IMR-90 (cell line): ENCODE data around the gene ZFR2. TPM values are rescaled to one million over a fixed set of nuclear protein-coding genes. Genes with fewer than 3 reads are reported as not detected.

ENCODE experiments used
- ATAC-seq: fragments of 200-7000 bp; cut with Tn5 transposase; 2 replicates; pipeline ENCODE4 v1.9.1; 2020; ENCODE audit warnings: low read depth, mild to moderate bottlenecking, moderate library complexity
- BruUV-seq: library from RNA; stranded (reverse); fragments of 400-500 nt; replicated peaks from 2 replicates; lab custom pipeline; 2021; lab: Mats Ljungman, UMichigan
- CTCF ChIA-PET: fragments of 300-600 bp; formaldehyde crosslinking; extraction: SDS; loops from one replicate; lab custom pipeline; 2021; ENCODE audit warnings: antibody characterized with exemption; lab: Yijun Ruan, JAX
- POLR2A ChIA-PET: fragments of 300-600 bp; sonication (Branson Sonifier 250); formaldehyde crosslinking; loops from one replicate; lab custom pipeline; 2022; ENCODE audit warnings: antibody characterized with exemption; ENCODE audit not compliant: unreplicated experiment; lab: Charles Lee
- DNase-seq: peaks from one replicate; pipeline ENCODE4 v3.0.0; 2013
- H2AFZ ChIP-seq: replicated peaks from 2 replicates; pipeline ENCODE3; 2013; ENCODE audit warnings: low read length, mild to moderate bottlenecking; ENCODE audit not compliant: poor library complexity
- H2AK5ac ChIP-seq: 2 replicates; pipeline ENCODE4 v1.6.1; 2013; ENCODE audit warnings: low read depth, low read length, inconsistent platforms
- H2AK9ac ChIP-seq: replicated peaks from 2 replicates; pipeline ENCODE3; 2013; ENCODE audit warnings: mild to moderate bottlenecking, low read depth, low read length, moderate library complexity; ENCODE audit not compliant: poor library complexity
- H2BK120ac ChIP-seq: 2 replicates; pipeline ENCODE4 v1.6.1; 2013; ENCODE audit warnings: low read depth, low read length, inconsistent platforms
- H2BK15ac ChIP-seq: 3 replicates; pipeline ENCODE4 v1.6.1; 2013; ENCODE audit warnings: low read depth, low read length, inconsistent platforms
- H2BK20ac ChIP-seq: 2 replicates; pipeline ENCODE4 v1.6.1; 2013; ENCODE audit warnings: low read depth, mild to moderate bottlenecking, inconsistent platforms, low read length, moderate library complexity
- H2BK5ac ChIP-seq: 2 replicates; pipeline ENCODE4 v1.6.1; 2013; ENCODE audit warnings: mild to moderate bottlenecking, low read depth, low read length, inconsistent platforms; ENCODE audit not compliant: poor library complexity, severe bottlenecking
- H3K14ac ChIP-seq: replicated peaks from 2 replicates; pipeline ENCODE4 v1.6.1; 2013; ENCODE audit warnings: low read depth, low read length, inconsistent platforms
- H3K18ac ChIP-seq: 2 replicates; pipeline ENCODE4 v1.6.1; 2013; ENCODE audit warnings: low read depth, low read length, control low read depth
- H3K23ac ChIP-seq: 2 replicates; pipeline ENCODE4 v1.6.1; 2013; ENCODE audit warnings: low read depth, low read length, inconsistent platforms
- H3K27ac ChIP-seq: 2 replicates; pipeline ENCODE4 v1.5.1; 2013; ENCODE audit warnings: mild to moderate bottlenecking, control low read depth, low read length; ENCODE audit not compliant: insufficient read depth
- H3K27me3 ChIP-seq: 2 replicates; pipeline ENCODE4 v1.6.1; 2013; ENCODE audit warnings: low read length; ENCODE audit not compliant: control insufficient read depth, insufficient read depth
- H3K36me3 ChIP-seq: 2 replicates; pipeline ENCODE4 v1.6.1; 2013; ENCODE audit warnings: low read length, mixed read lengths; ENCODE audit not compliant: control insufficient read depth, insufficient read depth
- H3K4ac ChIP-seq: 2 replicates; pipeline ENCODE4 v1.6.1; 2013; ENCODE audit warnings: low read depth, low read length, inconsistent platforms
- H3K4me1 ChIP-seq: 2 replicates; pipeline ENCODE4 v1.6.1; 2013; ENCODE audit warnings: low read length, mixed read lengths; ENCODE audit not compliant: control insufficient read depth, insufficient read depth
- H3K4me2 ChIP-seq: 2 replicates; pipeline ENCODE4 v1.6.1; 2013; ENCODE audit warnings: low read depth, mild to moderate bottlenecking, control low read depth, low read length, moderate library complexity
- H3K4me3 ChIP-seq: 2 replicates; pipeline ENCODE4 v1.5.1; 2013; ENCODE audit warnings: low read depth, mild to moderate bottlenecking, control low read depth, low read length, moderate library complexity; ENCODE audit not compliant: insufficient read depth
- H3K56ac ChIP-seq: 2 replicates; pipeline ENCODE4 v1.6.1; 2013; ENCODE audit warnings: low read length, inconsistent platforms; ENCODE audit not compliant: insufficient read depth; ENCODE audit errors: extremely low read depth
- H3K79me1 ChIP-seq, 2 experiments: 2 replicates each; pipeline ENCODE4 v1.6.1; 2013; ENCODE audit warnings: low read length in 2 of 2, inconsistent platforms in 1 of 2, low read depth in 1 of 2
- H3K9ac ChIP-seq: 2 replicates; pipeline ENCODE4 v1.6.1; 2013; ENCODE audit warnings: low read depth, low read length, control low read depth
- H3K9me1 ChIP-seq: 2 replicates; pipeline ENCODE4 v1.6.1; 2013; ENCODE audit warnings: low read length, inconsistent platforms; ENCODE audit not compliant: insufficient read depth
- H3K9me3 ChIP-seq: 2 replicates; pipeline ENCODE4 v1.6.1; 2013; ENCODE audit warnings: low read length; ENCODE audit not compliant: control insufficient read depth, insufficient read depth
- H4K20me1 ChIP-seq: 2 replicates; pipeline ENCODE4 v1.6.1; 2013; ENCODE audit warnings: low read length, inconsistent platforms; ENCODE audit not compliant: insufficient read depth
- H4K5ac ChIP-seq: 2 replicates; pipeline ENCODE4 v1.6.1; 2013; ENCODE audit warnings: mild to moderate bottlenecking, low read depth, low read length, control low read depth
- H4K8ac ChIP-seq, 2 experiments: 2 replicates each; pipeline ENCODE4 v1.6.1; 2013; ENCODE audit warnings: low read depth in 2 of 2, low read length in 2 of 2, control low read depth in 1 of 2, inconsistent platforms in 1 of 2
- H4K91ac ChIP-seq: 2 replicates; pipeline ENCODE4 v1.6.1; 2013; ENCODE audit warnings: low read depth, low read length, inconsistent platforms; ENCODE audit not compliant: insufficient read depth
- CTCF ChIP-seq: conservative IDR thresholded peaks from 2 replicates; pipeline ENCODE4 v1.5.1; 2012; ENCODE audit warnings: mild to moderate bottlenecking, low read depth, low read length, improper control_type of control experiment
- FOS ChIP-seq: fragments of 150-350 bp; IDR thresholded peaks from 2 replicates; pipeline ENCODE4 v1.6.1; 2016; ENCODE audit warnings: low read depth, low read length
- MAFK ChIP-seq: IDR thresholded peaks from 2 replicates; pipeline ENCODE4 v1.6.1; 2012; ENCODE audit warnings: low read depth, low read length, improper control_type of control experiment
- MAZ ChIP-seq: IDR thresholded peaks from 2 replicates; pipeline ENCODE4 v1.6.1; 2012; ENCODE audit warnings: low read depth, mild to moderate bottlenecking, low read length, improper control_type of control experiment, moderate library complexity, borderline replicate concordance
- SMC3 ChIP-seq: fragments of 150-350 bp; IDR thresholded peaks from 2 replicates; pipeline ENCODE4 v1.6.1; 2016; ENCODE audit warnings: low read depth, mild to moderate bottlenecking, antibody characterized with exemption, low read length, moderate library complexity
- WGBS, 2 experiments: methylation state at CpG; one replicate each; pipeline versions ENCODE4 v1.1.5 to v1.1.7; 2013; ENCODE audit warnings: missing lambda C conversion rate in 2 of 2; ENCODE audit not compliant: insufficient read length in 1 of 2; ENCODE audit errors: extremely low coverage in 2 of 2; 5-methylcytosine and 5-hydroxymethylcytosine counted together
- dilution Hi-C: fragments of 300-500 bp; cut with HindIII; formaldehyde crosslinking; loops from one replicate; pipeline ENCODE4 v1.14.3; 2018; ENCODE audit warnings: low sequenced_read_pairs; ENCODE audit not compliant: unreplicated experiment
- in situ Hi-C: fragments of 300-500 bp; cut with MboI; formaldehyde crosslinking; loops from 3 replicates; pipeline ENCODE4 v1.14.3; 2019; ENCODE audit warnings: low sequenced_read_pairs, inconsistent platforms, mixed read lengths
- intact Hi-C: fragments of 100-400 bp; cut with micrococcal nuclease; formaldehyde crosslinking; loops from 2 replicates; pipeline ENCODE4 v1.10.0; 2022
- polyA plus RNA-seq, 3 experiments: library from polyadenylated mRNA; depleted of rRNA; stranded (reverse); fragments of >200 nt; gene quantifications; 2 replicates each; pipeline ENCODE4 v1.2.3, GENCODE V29; 2012; ENCODE audit warnings: low replicate concordance in 1 of 3
- total RNA-seq: library from RNA; depleted of rRNA; stranded (reverse); fragments of >200 nt; gene quantifications from 2 replicates; pipeline ENCODE4 v1.2.3, GENCODE V29; 2012

The ZFR2 gene
- total and polyA plus RNA-seq, 2 of the 4 experiments (the other 2 are of a cell fraction), result 0.19 TPM; not detected in 1

GRCh38 chr19:3801412-3802096 is 67.3 kb downstream of the ZFR2 start:
- H2AK5ac ChIP-seq, result no peak overlapping the region
- no peaks in the 10 kb centered on the region for H3K79me1 ChIP-seq
- ATAC-seq, result peak; percentile 72
- H3K4ac ChIP-seq, result no peak overlapping the region
- H3K27me3 ChIP-seq, result peaks cover 35% of the 10 kb centered on the region
- H3K27ac ChIP-seq, result no peak overlapping the region
- H3K14ac ChIP-seq, result no peak overlapping the region
- peak overlapping the region; percentile 84 for H2AFZ ChIP-seq
- H4K91ac ChIP-seq, result no peak overlapping the region
- no peak overlapping the region for H2BK20ac ChIP-seq
- H4K5ac ChIP-seq, result no peak overlapping the region
- intact Hi-C loops (no loop called here), in situ Hi-C loops (no loop called here), dilution Hi-C loops (no loop called here)
- no peaks in the 10 kb centered on the region for H3K36me3 ChIP-seq
- no peaks in the 10 kb centered on the region for H4K20me1 ChIP-seq
- DNase-seq, result no peak
- peaks cover 6% of the 10 kb centered on the region; the same call in 1 of the 2 replicates for H3K9me3 ChIP-seq
- no peak for TF ChIP-seq FOS
- peak; percentile 25; the same call in 1 of the 2 replicates for TF ChIP-seq CTCF
- no peak for TF ChIP-seq SMC3
- no peak for TF ChIP-seq MAFK
- TF ChIP-seq MAZ, result no peak
- H3K23ac ChIP-seq, result no peak overlapping the region
- ChIA-PET POLR2A (no interaction called here), CTCF (no interaction called here)
- H2AK9ac ChIP-seq, result no peak overlapping the region
- no peak overlapping the region for H3K4me3 ChIP-seq
- H3K56ac ChIP-seq, result no peak overlapping the region
- no peak overlapping the region for H2BK5ac ChIP-seq
- H3K9ac ChIP-seq, result no peak overlapping the region
- no peak overlapping the region for H2BK120ac ChIP-seq
- H3K9me1 ChIP-seq, result no peaks in the 10 kb centered on the region
- H3K4me1 ChIP-seq, result no peaks in the 10 kb centered on the region
- no TSS peak for BruUV-seq
- no peak overlapping the region for H3K18ac ChIP-seq
- H3K4me2 ChIP-seq, result peak overlapping the region; percentile 40; the same call in 1 of the 2 replicates
- H4K8ac ChIP-seq, result no peak overlapping the region
- WGBS, 2 experiments, result 3% methylated on average over 23 of the region's 46 CpGs; no CpG with 5 or more reads in 1 of the 2 experiments
- H2BK15ac ChIP-seq, result no peak overlapping the region
